GM18909 (cell line): ENCODE results near the gene EXTL1.

ENCODE experiments used
- ATAC-seq: cut with Tn5 transposase; IDR thresholded peaks from one replicate; pipeline ENCODE4 v1.9.1; 2021; ENCODE audit warnings: mild to moderate bottlenecking; ENCODE audit not compliant: unreplicated experiment, poor library complexity

Gene EXTL1

DNA sequence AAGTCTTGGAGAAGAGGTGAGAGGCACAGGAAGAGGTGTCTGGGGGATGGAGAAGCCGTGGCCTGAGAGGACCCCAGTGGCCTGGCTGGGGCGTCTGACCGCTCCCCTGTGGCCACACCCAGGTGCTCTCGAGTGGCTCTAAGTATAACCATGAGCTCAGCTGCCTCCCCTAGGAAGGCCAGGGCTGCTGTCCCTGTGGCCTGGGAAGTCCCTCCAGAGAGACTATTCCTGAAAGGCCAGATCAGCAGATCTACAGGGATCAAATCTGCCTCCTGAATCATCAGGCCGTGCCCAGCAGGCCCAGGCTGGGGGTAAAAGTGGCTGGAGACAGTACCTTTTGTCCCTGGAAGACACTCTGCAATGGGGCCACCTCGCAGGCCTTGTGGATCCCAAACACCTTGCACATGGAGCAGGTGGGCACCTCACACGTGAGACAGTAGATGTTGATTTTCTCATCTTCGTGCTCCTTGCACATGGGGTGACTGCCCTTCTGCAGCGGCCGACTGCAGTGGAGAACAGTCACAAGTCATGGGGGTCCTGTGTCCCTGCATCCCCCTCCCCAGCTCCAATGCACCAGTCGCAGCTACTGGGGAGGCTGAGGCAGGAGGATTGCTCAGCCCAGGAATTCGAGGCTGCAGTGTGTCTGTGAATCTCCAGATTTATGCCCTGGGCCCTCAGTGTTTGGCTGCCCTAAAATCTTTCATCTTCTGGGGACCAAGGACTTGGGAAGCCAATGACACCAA, 39.4 kb downstream of the EXTL1 start:
- no peak for ATAC-seq

DNA sequence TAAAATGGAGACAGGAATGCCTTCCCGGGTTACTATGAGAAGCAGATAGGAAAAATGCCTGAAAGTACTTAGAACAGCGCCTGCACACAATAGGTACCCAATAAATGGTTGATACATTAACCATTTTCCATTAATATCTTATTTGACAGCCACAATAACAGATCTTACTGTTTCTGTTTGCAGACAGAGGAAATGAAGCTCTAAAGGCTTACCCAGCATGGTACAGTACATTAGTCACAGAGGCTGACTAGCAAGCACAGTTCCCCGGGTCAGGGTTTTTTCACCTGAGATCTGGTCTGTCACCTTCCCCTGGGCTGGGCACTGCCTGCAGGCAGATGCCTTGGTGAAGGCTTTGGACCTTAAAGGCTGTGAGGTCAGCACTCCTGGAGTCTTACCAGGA, 43.0 kb downstream of the EXTL1 start:
- no peak for ATAC-seq

DNA sequence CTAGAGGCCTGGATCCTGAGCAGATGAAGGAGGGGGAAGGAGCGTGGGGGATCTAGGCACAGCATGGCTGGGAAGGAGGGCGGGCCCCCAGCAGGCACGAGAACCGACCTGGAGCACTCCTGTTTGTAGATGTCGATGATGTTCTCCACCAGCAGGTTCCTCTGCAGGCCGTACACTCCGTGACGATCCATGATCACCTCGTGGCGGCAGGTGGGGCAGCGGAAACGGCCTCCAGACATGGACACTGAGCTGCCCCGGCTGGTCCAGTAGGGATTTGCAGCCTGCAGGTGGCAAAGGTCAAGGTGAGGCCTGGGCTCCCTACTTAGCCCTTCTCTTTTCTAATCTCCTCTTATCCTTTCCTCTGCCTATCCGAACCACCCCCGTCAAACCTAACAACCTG, 44.6 kb downstream of the EXTL1 start:
- ATAC-seq = no peak

DNA sequence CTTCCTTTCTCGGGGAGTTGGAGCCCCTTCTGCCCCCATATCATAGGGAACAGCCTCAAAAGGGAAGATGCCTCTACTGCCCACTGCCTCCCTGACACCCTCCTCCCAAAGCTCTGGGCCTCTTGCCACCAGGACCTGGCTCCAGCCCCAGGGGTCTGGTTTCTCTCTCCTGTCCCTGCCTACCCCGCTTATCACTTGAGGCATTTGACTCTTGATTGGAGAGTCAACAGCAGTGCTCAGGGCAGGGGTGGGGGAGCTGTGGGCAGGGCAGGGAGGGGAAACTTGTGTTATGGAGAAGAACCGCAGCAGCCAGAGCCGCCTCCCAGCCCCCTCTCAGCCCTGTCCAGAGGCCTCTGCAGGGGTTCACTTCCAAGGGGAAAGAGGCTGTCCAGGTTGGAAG, 45.3 kb downstream of the EXTL1 start:
- no peak for ATAC-seq

DNA sequence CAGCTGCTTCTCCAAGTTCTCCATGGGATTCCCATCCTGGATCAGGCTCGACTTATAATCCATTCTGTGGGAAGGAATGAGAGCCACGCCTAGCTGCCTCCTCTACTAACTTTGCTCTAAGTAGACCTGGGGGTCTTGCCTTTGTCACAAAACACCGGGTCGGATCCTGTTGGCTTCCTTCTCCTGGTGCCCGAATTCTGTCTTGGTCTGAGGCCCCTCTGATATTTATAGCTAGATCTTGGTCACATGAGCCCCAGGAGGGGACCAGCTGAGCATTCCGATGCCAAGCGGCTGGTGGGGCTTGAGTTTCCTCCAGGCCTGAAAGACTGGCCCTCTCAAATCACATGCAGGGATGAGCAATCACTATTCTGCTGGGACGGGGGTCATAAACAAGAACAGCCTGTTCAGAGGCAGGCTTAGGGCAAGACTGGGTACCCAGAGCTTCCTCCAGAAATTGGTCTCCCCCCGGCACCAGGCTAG, 45.9 kb downstream of the EXTL1 start, which contains the start of gene TRIM63:
TRIM63 (minus strand) TSS at position 199 of the 480 bp plus-strand sequence; CDS start at position 63, 136 bp downstream.
- no peak for ATAC-seq

DNA sequence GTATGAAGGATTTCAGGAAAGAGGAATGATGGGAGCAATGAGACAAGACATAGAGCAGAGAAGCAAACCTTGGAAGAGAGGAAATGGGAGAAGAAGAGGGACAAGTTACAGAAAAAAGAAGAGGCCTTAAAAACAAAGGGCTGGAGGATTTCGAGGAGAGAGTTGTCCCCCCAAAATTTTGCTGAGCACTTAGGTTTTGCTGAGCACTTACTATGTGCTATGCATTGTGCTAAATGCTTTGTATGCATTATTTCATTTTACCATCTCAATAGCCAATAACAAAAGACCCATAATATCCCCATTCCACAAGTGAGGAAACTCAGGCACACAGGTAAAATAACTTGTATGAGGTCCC, 48.3 kb downstream of the EXTL1 start:
- no peak for ATAC-seq

DNA sequence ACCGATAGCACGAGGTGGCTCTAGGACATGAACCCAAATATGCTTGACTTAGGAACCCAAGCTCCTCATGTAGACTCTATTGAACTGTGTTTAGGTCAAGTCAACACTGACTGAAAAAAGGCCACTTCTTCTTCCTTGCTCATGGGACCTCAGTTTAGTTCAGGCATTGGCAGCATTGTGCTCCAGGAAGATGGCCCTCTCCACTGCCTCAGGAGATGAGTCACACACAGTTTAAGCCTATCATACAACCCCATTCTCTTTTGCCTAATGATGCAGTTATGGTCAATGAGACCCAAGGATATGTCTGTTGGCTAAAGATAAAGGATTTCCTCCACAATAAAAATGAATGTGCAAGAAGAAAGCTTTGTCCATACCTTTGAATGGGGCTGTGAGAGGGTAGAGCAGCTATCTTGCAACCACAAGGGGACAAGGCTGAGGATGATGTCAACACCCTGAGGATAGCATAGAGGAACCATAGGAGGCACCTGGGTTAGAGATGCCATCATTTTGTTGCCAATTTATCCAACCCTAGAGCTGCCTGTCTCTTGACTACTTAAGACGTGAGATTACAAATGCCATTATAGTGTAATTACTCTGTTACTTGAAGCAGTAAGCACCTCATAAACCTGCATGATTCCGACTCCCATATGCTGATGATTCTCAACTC, 48.9 kb downstream of the EXTL1 start:
- ATAC-seq = no peak

DNA sequence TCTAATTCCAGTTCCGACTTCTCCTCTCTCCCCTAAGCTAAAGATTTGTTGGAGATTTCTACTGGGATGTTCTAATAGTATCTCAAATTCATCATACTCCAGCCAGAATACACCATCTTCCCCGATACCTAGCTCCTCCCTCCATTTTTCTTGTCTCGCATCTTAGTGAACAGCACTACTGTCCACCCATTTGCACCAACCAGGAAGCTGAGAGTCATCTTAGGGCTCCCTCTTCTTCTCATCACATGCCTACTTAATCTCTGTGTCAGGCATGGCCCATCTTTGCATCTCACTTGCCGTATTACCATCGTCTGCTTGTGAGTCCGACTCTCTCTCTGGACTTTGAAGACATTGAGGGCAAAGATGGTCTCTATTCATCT, 49.4 kb downstream of the EXTL1 start:
- ATAC-seq = no peak

DNA sequence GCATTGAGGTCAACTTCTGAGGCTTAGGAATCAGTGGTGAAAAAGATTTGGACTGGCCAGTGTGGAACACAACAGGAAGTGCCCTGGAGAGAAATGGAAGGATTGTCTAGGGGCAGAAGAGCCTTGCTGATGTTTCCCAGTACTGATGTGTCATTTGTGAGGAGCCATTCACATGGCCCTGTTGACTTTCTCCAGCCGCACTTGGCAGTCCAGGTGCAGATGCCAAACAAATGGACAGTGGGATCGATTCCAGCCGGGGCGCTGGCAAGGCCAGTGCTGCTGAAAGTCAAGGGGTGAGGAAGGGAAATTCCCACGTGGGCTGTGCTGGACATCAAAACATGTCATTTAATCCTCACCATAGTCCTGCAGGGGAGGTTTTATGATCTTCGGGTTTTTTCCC, 50.7 kb downstream of the EXTL1 start:
- ATAC-seq = no peak

DNA sequence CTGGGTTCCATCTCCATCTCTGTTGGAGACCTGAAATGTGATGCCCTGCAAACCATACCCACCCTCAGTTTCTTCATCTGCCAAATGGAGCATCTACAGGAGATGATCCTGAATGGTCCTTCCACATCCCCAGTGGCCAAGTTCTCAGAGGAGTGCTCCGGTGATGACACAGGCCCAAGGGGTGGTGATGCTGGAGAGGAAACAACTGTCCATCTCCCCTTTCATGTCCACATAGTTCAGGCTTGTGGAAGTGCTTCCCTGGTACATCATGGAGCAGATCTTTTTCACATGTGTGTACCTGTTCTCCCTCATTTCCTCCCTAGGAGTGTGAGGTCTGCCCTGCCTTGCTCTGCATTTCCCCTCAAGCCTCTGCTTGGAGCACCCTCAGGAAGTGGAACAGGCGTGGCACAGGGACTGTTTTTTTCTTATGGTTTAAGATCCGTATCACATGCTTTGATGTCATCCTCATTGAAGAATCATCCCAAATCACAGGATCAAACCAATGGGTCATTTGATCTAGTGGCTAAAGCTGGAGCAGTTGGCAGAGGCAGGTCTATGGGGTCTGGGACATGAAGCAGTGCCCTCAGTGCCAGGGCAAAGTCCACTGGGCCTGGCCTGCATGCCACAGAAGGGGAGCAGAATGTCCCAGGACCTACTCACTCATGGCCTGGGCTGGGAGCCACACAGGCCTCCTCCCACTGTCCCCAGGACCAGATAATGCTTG, 54.0 kb downstream of the EXTL1 start:
- ATAC-seq = no peak

DNA sequence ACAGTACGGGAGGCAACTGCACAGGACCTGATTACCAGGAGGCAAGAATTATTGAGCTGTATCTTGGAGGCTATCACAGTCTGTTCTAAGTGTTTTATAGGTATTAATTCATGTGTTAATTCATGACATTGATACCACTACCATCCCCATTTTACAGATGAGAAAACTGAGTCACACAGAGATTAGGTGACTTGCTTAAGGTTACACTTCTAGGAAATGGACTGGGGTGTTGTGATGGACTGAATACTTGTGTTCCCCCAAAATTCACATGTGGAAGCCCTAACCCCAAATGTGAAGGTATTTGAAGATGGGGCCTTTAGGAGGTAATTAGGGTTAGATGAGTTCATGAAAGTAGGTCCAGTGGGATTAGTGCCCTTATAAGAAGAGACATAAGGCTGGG, 55.9 kb downstream of the EXTL1 start:
- no peak for ATAC-seq

DNA sequence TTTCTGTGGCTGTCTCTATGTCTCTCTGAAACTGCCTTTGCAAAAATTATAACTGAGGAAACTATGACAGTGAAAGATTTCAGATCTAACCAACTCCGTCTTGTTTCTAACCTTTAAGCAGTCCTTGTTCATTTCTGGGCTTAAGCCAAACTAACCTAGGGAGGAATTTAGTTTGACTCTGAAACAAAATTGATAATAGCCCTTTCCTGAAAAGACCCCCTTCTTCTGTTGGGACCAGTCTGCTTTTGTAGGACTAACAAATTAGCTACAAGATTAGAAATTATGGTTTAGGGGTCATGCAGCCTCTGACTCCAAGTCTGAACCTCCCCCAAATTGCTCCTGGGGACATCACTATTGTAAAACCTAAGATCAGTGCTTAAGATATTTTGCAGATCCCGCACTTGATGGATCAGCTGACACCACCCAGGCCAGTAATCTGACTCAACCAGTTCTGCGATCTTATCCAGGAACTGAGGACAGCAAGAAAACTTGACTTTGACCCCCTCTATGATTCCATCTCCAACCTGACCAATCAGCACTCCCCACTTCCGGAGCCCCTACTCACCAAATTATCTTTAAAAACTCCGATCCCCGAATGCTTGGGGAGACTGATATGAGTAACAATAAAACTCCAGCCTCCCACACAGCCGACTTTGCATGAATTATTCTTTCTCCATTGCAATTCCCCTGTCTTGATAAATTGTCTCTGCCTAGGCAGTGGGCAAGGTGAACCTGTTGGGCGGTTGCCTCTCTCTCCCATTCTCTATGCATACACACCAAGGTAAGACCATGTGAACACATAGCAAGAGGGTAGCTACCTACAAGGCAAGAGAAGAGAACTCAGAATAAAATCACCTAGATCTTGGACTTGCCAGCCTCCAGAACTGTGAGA, 57.0 kb downstream of the EXTL1 start:
- ATAC-seq = no peak

DNA sequence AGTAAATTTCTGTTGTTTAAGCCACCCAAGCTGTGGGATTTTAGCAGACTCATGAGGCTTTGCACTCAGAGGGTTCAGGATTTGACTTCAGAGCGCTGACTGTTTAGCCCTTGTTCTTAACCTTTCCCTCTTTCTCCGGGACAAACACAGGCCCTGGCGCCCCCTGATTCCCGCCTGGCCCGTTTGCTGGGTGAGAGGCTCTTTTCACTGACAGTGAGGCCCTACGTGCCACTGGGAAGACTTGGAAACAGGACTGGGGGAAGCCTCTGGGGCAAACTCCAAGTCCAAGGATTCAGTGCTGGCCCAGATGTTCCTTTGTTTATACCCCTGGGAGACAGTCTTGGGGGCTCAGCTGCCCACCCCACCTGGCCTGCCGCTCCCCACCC, 57.6 kb downstream of the EXTL1 start:
- no peak for ATAC-seq

DNA sequence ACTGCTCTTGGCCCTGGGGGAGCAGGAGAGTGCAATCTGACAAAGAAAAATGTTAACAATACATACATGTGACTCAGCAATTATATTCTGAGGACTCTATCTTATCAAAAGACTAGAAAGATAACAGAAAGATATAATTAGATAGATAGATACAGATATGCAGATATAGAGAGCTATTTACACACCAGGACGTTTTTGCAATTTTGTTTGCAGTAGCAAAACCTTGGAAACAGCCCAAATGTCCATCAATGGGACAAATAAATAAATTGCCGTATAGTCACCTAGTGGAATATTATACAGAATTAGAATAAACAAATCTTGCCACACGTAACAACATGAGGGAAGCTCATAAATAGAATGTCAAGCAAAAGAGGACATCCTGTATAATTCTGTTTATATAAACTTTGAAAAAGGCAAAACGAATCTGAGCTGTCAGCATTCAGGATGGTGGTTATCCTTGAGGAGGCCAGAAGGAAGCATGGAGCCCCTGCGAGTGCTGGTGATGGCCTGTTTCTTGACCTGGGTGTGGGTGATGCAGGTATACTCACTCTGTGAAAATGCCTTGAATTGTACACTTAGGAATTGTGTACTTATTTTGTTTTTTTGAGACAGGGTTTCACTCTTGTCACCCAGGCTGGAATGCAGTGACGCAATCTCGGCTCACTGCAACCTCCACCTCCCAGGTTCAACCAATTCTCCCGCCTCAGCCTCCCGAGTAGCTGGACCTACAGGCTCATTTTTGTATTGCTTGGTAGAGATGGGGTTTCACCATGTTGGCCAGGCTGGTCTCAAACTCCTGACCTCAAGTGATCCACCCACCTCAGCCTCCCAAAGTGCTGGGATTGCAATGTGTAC, 58.6 kb downstream of the EXTL1 start:
- no peak for ATAC-seq

DNA sequence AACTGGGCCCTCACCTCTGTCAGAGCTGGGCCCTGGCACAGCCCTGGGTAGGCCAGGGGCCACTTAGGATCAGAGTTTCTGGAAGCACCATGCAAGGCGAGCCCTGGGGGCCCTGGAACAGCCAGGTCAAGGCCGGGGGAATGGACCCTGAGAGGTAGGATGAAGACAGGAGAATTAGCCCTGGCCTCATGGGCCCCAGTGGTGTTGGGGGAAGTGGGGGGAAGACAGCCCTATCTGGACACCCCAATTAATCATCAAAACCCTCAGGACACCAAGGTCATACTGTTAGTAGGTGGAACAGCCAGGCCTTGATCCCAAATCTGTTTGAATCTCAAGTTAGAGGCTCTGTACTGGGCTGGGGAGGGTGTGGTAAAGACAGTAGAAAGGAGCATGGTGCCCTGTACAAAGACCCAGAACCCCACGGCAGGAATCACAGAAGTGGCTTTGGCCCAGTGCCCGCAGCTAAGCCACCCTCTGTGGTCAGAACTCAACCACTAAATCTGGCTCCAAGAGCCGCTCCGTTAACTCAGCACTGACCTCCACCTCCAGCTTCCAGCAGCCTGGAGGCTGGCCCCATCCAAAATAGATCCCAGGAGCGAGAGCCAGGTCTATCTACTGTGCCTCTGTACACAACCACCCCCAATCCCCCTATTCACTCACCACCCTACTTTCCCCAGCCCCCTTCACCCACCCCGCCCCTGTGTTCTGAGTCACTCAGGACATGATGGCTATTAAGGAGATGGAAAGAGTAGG, 59.9 kb downstream of the EXTL1 start:
- ATAC-seq = no peak

DNA sequence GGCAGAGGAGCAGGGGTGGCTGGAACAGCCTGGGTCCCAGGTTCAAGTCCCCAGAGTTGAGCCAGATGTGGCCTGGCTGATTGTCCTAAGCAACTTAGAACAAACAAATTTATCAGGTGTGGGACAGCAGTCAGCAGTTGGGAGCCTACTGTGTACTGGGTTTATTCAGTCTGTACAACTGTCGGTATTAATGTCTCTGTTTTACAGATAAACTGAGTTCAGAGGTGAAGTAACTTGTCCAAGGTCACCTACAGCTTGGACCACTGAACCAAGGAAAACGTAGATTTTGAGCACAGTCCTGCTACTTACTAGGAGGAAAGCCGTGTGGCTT, 60.4 kb downstream of the EXTL1 start:
- ATAC-seq = no peak

DNA sequence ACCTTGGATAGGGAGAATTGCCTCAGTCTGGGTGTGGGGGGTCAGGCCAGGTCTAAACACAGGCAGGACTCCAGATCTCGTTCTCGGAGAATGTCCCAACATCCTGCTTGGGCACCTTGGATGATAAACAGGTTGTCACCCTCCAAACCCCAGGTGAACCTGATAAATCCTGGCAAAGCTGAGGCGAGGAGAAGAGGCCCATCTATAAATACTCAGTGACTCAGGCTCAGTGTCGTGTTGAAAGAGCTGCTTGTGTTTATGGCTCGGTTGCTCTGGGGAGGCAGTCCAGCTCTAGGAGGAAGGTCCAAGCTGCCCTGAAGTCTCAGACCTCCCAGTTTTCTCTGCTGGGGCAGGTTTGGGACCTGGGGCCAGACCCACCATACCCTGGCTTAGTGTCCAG, 61.6 kb downstream of the EXTL1 start:
- ATAC-seq = no peak

DNA sequence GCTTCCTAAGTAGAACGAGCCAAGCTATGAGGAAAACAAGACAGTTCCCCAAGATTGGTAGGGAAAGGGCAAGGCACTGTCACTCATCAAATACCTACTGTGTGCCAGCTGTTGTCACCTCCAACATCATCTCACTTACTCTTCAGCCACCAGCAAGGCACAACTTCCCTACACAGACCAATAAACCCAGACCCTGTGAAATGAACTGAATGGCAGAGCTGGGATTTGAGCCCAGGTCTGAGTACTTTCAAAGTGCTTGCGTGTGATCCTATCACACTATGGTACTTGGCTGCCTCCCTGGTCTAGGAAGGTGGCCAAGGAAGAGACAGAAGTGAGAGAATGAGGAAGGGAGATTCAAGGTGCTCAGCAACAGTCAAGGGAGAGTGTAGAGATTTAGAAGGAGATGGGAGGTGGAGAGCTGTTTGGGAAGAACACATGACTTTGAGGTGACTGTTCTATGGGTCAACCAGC, 62.6 kb downstream of the EXTL1 start:
- no peak for ATAC-seq

DNA sequence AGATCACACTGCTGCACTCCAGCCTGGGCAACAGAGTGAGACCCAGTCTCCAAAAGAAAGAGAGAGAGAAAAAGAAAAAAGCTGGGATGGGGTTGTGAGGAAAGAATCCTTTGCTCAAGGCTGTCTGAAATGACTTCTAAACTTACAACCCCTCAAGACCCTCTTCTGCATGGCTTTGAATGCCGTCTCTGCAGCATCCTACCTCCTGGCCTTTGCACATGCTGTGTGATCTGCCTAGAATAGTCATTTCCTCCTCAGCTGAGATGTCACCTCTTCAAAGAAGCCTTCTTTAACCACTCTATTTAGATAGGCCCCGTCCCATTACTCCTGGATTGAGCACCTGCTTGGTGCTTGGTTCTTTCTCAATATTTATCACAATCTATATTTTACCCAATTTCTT, 63.3 kb downstream of the EXTL1 start:
- no peak for ATAC-seq
